NCI-H2196 treated with DMSO at 0.1 percent for 48 hours (cell line): ENCODE measurements around the gene CYP2D6.

Experiments
- DNase-seq: peaks from one replicate; lab custom pipeline; 2025; ENCODE audit not compliant: unreplicated experiment; lab: John Stamatoyannopoulos, UW

Gene CYP2D6

DNA sequence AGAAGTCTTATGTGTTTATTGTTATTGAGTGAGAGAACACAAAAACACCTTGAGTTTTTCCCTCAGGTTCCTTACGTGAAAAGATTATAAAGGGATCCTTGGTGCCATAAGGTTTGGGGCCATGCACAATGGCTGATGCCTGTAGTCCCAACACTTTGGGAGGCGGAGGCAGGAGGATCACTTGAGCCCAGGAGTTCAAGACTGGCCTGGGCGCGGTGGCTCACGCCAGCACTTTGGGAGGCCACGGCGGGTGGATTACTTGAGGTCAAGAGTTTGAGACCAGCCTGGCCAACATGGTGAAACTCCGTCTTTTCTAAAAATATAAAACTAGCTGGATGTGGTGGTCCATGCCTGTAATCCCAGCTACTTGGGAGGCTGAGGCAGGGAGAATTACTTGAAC, 45.7 kb downstream of the CYP2D6 start:
- no peak for DNase-seq

DNA sequence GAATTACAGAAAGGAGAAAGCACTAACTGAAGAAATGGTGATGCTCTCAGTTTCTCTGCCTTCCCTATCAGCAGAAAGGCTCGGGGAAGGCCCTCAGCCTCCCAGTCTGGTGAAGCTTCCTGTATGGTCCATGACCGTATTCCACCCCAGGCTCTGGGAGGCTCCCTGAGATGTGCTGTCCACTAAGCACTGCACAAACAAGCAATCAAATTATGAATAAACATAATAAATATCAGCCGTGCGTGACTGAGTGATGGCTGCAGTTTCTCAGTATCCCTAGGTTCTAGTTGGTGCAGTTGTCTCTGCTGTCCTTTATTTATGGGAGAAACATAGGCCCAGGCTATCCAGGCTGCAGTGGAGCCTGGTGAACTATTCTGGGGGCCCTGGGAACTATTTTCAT, 47.5 kb downstream of the CYP2D6 start:
- no peak for DNase-seq

DNA sequence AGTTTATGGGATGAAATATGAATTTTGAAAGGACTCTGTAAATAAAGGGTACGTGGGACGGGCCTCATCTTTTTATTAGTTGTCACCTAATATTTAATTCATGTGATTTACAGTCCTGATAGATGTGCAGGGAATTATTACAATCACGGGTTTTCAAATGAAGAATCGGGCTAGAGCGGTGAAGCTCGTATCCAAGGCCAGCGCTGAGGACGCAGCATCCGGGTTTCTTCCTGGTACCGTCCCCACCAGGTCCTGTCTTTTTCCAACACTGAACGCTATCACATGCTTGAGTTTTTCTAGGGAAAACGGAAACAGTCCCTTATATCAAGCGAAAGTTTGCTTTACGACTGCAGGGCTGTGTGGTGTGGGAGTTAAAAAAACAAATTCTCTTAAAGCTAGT, 50.3 kb downstream of the CYP2D6 start:
- no peak for DNase-seq

- DNase-seq, result peak; percentile 97
Observed at GRCh38 chr22:42079319-42080251, 51.0 kb downstream of the CYP2D6 start, which contains the start of gene SMDT1. Gene SMDT1 (plus strand): TSS chr22:42079700. CDS start chr22:42079769, 69 bp downstream.

- no peak for DNase-seq
Observed at GRCh38 chr22:42078469-42079318, 51.9 kb downstream of the CYP2D6 start.

- DNase-seq, result no peak
Observed at GRCh38 chr22:42077486-42078125, 53.0 kb downstream of the CYP2D6 start.

DNA sequence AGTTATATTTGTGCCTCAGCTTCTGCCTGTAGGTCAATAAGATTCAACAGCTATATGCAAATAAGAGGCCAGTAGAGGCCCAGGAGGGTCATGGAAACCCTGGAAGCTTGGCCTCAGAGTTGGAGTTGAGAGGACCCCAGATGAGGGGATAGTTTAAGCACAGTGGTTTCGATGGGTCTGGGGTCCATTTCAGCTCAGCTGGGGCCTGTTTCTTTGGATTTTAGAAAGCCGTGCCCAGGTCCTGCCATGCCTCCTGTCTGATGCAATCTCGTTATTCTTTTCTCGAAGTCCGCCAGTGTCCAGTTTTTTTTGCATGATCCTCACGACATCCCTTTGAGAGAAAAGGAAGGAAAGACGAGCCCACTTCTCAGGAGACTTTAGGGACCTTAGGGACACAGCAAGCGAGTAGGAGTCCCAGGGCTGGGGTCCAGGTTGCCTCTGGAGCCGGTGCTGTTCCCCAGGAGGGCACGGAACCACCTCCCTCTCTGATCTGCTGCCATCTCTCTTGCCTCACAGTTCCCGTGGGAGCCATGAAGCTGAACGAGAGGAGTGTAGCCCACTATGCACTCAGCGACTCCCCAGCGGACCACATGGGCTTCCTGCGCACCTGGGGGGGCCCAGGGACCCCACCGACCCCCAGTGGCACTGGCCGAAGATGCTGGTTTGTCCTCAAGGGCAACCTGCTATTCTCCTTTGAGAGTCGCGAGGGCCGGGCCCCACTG, 53.7 kb downstream of the CYP2D6 start:
- DNase-seq, result no peak
